Neuronal stem cell (in vitro differentiated cells): ENCODE measurements around the gene SRSF4.

Experiments used
- DNase-seq: peaks from one replicate; pipeline ENCODE4 v3.0.0-alpha.2; 2013; ENCODE audit warnings: low spot score
- H2AFZ ChIP-seq: one replicate; pipeline ENCODE4 v1.6.1; 2013; ENCODE audit warnings: mild to moderate bottlenecking, low read length, inconsistent platforms
- H2AK5ac ChIP-seq: 2 replicates; pipeline ENCODE4 v1.6.1; 2013; ENCODE audit warnings: low read depth, mild to moderate bottlenecking, inconsistent platforms, low read length, moderate library complexity, mixed read lengths
- H2BK120ac ChIP-seq: 2 replicates; pipeline ENCODE4 v1.6.1; 2013; ENCODE audit warnings: low read depth, mild to moderate bottlenecking, inconsistent platforms, low read length, moderate library complexity, mixed read lengths
- H2BK12ac ChIP-seq: one replicate; pipeline ENCODE4 v1.6.1; 2013; ENCODE audit warnings: low read length, inconsistent platforms
- H2BK15ac ChIP-seq: 2 replicates; pipeline ENCODE4 v1.6.1; 2013; ENCODE audit warnings: mild to moderate bottlenecking, low read length, inconsistent platforms, mixed read lengths
- H2BK5ac ChIP-seq: one replicate; pipeline ENCODE4 v1.6.1; 2013; ENCODE audit warnings: inconsistent platforms, mild to moderate bottlenecking, low read length, moderate library complexity
- H3K14ac ChIP-seq: one replicate; pipeline ENCODE4 v1.6.1; 2013; ENCODE audit warnings: low read length, inconsistent platforms
- H3K18ac ChIP-seq: 2 replicates; pipeline ENCODE4 v1.6.1; 2013; ENCODE audit warnings: low read length, inconsistent platforms
- H3K23ac ChIP-seq: 2 replicates; pipeline ENCODE4 v1.6.1; 2013; ENCODE audit warnings: low read depth, mild to moderate bottlenecking, mixed read lengths, low read length, inconsistent platforms; ENCODE audit not compliant: poor library complexity
- H3K27ac ChIP-seq: replicated peaks from 3 replicates; pipeline ENCODE4 v1.5.1; 2013; ENCODE audit warnings: low read length, inconsistent platforms
- H3K27me3 ChIP-seq, 3 experiments: 2 replicates each; pipeline ENCODE4 v1.6.1; 2013; ENCODE audit warnings: low read length in 3 of 3, mild to moderate bottlenecking in 2 of 3, inconsistent platforms in 1 of 3, low read depth in 1 of 3, mixed read lengths in 1 of 3, moderate library complexity in 1 of 3; ENCODE audit not compliant: control insufficient read depth in 3 of 3, insufficient read depth in 3 of 3
- H3K36me3 ChIP-seq, 2 donors: replicated peaks in 1 of 2; 2 replicates each; pipeline ENCODE4 v1.6.1; 2013; ENCODE audit warnings: low read length in 2 of 2; ENCODE audit not compliant: control insufficient read depth in 2 of 2, insufficient read depth in 2 of 2
- H3K4ac ChIP-seq: 2 replicates; pipeline ENCODE4 v1.6.1; 2013; ENCODE audit warnings: inconsistent platforms, mild to moderate bottlenecking, low read length, moderate library complexity
- H3K4me1 ChIP-seq, 2 donors: 1 replicate in 1 of 2; 2 replicates in 1 of 2; pipeline ENCODE4 v1.6.1; 2013; ENCODE audit warnings: low read length in 2 of 2, low read depth in 1 of 2; ENCODE audit not compliant: control insufficient read depth in 2 of 2, insufficient read depth in 1 of 2
- H3K4me2 ChIP-seq: one replicate; pipeline ENCODE4 v1.6.1; 2013; ENCODE audit warnings: mild to moderate bottlenecking, low read length, inconsistent platforms; ENCODE audit not compliant: insufficient read depth, poor library complexity, severe bottlenecking
- H3K4me3 ChIP-seq, 2 donors: 2 replicates each; pipeline ENCODE4 v1.5.1; 2013; ENCODE audit warnings: low read length in 2 of 2, mild to moderate bottlenecking in 2 of 2, inconsistent platforms in 1 of 2, moderate library complexity in 1 of 2
- H3K79me1 ChIP-seq: one replicate; pipeline ENCODE4 v1.6.1; 2013; ENCODE audit warnings: low read depth, mild to moderate bottlenecking, inconsistent platforms, low read length, moderate library complexity
- H3K9ac ChIP-seq: one replicate; pipeline ENCODE4 v1.6.1; 2013; ENCODE audit warnings: mild to moderate bottlenecking, low read depth, low read length, inconsistent platforms; ENCODE audit not compliant: poor library complexity
- H3K9me3 ChIP-seq, 2 donors: replicated peaks in 1 of 2; 2 replicates each; pipeline versions ENCODE3 to v1.6.1; 2013; ENCODE audit warnings: low read length in 2 of 2, mild to moderate bottlenecking in 2 of 2, inconsistent platforms in 1 of 2, low read depth in 1 of 2, mixed read lengths in 1 of 2, moderate library complexity in 1 of 2; ENCODE audit not compliant: control insufficient read depth in 2 of 2, insufficient read depth in 1 of 2
- H4K8ac ChIP-seq: one replicate; pipeline ENCODE4 v1.6.1; 2013; ENCODE audit warnings: low read depth, mild to moderate bottlenecking, inconsistent platforms, low read length, moderate library complexity
- H4K91ac ChIP-seq: one replicate; pipeline ENCODE4 v1.6.1; 2013; ENCODE audit warnings: low read length, low read depth, mild to moderate bottlenecking, inconsistent platforms; ENCODE audit not compliant: poor library complexity
- WGBS, 2 donors: extraction: QIAGEN DNeasy Blood & Tissue Kit; methylation state at CpG; one replicate each; pipeline ENCODE4 v1.1.7; 2013; ENCODE audit warnings: missing lambda C conversion rate in 2 of 2, mixed read lengths in 1 of 2; ENCODE audit not compliant: insufficient read length in 2 of 2, insufficient replicate concordance in 1 of 2; ENCODE audit errors: extremely low coverage in 2 of 2; 5-methylcytosine and 5-hydroxymethylcytosine counted together

SRSF4 gene

GRCh38 chr1:29142714-29143113 is 39.0 kb downstream of the SRSF4 start:
- no CpG with 5 or more reads among the region's 2 CpGs for WGBS, 2 donors
- H3K36me3 ChIP-seq = peaks cover 17 to 42% of the 10 kb centered on the region in 2 donors
- H2BK5ac ChIP-seq = no peak overlapping the region
- no peaks in the 10 kb centered on the region for H3K4me1 ChIP-seq
- H3K9ac ChIP-seq = no peak overlapping the region
- no peaks in the 10 kb centered on the region for H3K9me3 ChIP-seq
- H3K4me2 ChIP-seq = no peak overlapping the region
- H2AK5ac ChIP-seq = no peak overlapping the region
- no peak overlapping the region for H3K14ac ChIP-seq
- H3K18ac ChIP-seq = no peak overlapping the region
- no peak for DNase-seq
- no peak overlapping the region for H2BK12ac ChIP-seq
- H2BK15ac ChIP-seq = no peak overlapping the region
- H4K91ac ChIP-seq = no peak overlapping the region
- no peak overlapping the region for H2BK120ac ChIP-seq
- no peaks in the 10 kb centered on the region for H3K27me3 ChIP-seq
- no peaks in the 10 kb centered on the region for H3K79me1 ChIP-seq
- H2AFZ ChIP-seq = no peak overlapping the region
- H4K8ac ChIP-seq = no peak overlapping the region
- no peak overlapping the region for H3K27ac ChIP-seq
- no peak overlapping the region for H3K4me3 ChIP-seq
- H3K4ac ChIP-seq = no peak overlapping the region
- no peak overlapping the region for H3K23ac ChIP-seq

- DNase-seq = no peak
- Histone ChIP-seq H2AFZ (no peak overlapping the region), H3K36me3 (no peaks in the 10 kb centered on the region), H3K4me3 (no peak overlapping the region), H3K79me1 (no peaks in the 10 kb centered on the region), H2BK120ac (no peak overlapping the region), H3K4me1 (no peaks in the 10 kb centered on the region), H3K27me3 (no peaks in the 10 kb centered on the region), H2AK5ac (no peak overlapping the region), H3K4me2 (no peak overlapping the region), H2BK15ac (no peak overlapping the region), H2BK5ac (no peak overlapping the region), H3K9ac (no peak overlapping the region), H3K27ac (no peak overlapping the region), H2BK12ac (no peak overlapping the region), H3K4ac (no peak overlapping the region), H3K9me3 (no peaks in the 10 kb centered on the region), H4K8ac (no peak overlapping the region), H3K14ac (no peak overlapping the region), H4K91ac (no peak overlapping the region), H3K23ac (no peak overlapping the region), H3K18ac (no peak overlapping the region)
- no CpG with 5 or more reads among the region's 14 CpGs for WGBS, 2 donors
Measured at GRCh38 chr1:29136391-29136915, 45.2 kb downstream of the SRSF4 start.

- no CpG with 5 or more reads among the region's 10 CpGs for WGBS, 2 donors
- no peaks in the 10 kb centered on the region for H3K36me3 ChIP-seq
- no peak overlapping the region for H4K8ac ChIP-seq
- H2BK5ac ChIP-seq = no peak overlapping the region
- H3K9me3 ChIP-seq = no peaks in the 10 kb centered on the region
- no peak overlapping the region for H3K4ac ChIP-seq
- no peak overlapping the region for H2AK5ac ChIP-seq
- no peak overlapping the region for H3K14ac ChIP-seq
- no peaks in the 10 kb centered on the region for H3K79me1 ChIP-seq
- no peak overlapping the region for H2BK12ac ChIP-seq
- peak overlapping the region; percentile 53 for H2AFZ ChIP-seq
- H3K4me2 ChIP-seq = no peak overlapping the region
- no peaks in the 10 kb centered on the region for H3K4me1 ChIP-seq
- H3K27ac ChIP-seq = no peak overlapping the region
- no peak overlapping the region for H4K91ac ChIP-seq
- no peak for DNase-seq
- H3K18ac ChIP-seq = peak overlapping the region; percentile 53
- no peaks in the 10 kb centered on the region for H3K27me3 ChIP-seq
- no peak overlapping the region for H3K4me3 ChIP-seq
- H3K23ac ChIP-seq = peak overlapping the region; percentile 37
- H2BK15ac ChIP-seq = peak overlapping the region; percentile 5
- H2BK120ac ChIP-seq = no peak overlapping the region
- H3K9ac ChIP-seq = no peak overlapping the region
Measured at GRCh38 chr1:29134695-29135028, 47.0 kb downstream of the SRSF4 start.

GRCh38 chr1:29133861-29134694 is 47.6 kb downstream of the SRSF4 start:
- Histone ChIP-seq H3K27ac (no peak overlapping the region), H3K14ac (no peak overlapping the region), H2AK5ac (no peak overlapping the region), H3K36me3 (no peaks in the 10 kb centered on the region), H2BK5ac (no peak overlapping the region), H3K4ac (no peak overlapping the region), H2AFZ (peak overlapping the region; percentile 53), H2BK120ac (no peak overlapping the region), H3K79me1 (no peaks in the 10 kb centered on the region), H2BK15ac (peak overlapping the region; percentile 5), H3K4me2 (no peak overlapping the region), H3K4me3 (no peak overlapping the region), H4K8ac (peak overlapping the region; percentile 70), H3K23ac (peak overlapping the region; percentile 37), H3K9ac (no peak overlapping the region), H3K27me3 (no peaks in the 10 kb centered on the region), H2BK12ac (no peak overlapping the region), H3K9me3 (no peaks in the 10 kb centered on the region), H3K18ac (peak overlapping the region; percentile 53), H4K91ac (no peak overlapping the region), H3K4me1 (no peaks in the 10 kb centered on the region)
- DNase-seq = no peak
- WGBS, 2 donors = no CpG with 5 or more reads among the region's 55 CpGs
